Measurements from ENCODE around the gene PHLPP2.

PHLPP2 gene

GRCh38 chr16:71672803-71673581 is 51.5 kb downstream of the PHLPP2 start:
- DNase-seq (ENCODE audit: low spot score): no peak
- no peak for TF ChIP-seq CTCF (IDR thresholded peaks at IDR 0.05; ENCODE audit: extremely low read depth, insufficient read depth, missing control alignments)
- in situ Hi-C loops (cut with MboI; ENCODE audit: low pct_unique_long_range_greater_than_20kb, low sequenced_read_pairs, unreplicated experiment): no loop called here

DNA sequence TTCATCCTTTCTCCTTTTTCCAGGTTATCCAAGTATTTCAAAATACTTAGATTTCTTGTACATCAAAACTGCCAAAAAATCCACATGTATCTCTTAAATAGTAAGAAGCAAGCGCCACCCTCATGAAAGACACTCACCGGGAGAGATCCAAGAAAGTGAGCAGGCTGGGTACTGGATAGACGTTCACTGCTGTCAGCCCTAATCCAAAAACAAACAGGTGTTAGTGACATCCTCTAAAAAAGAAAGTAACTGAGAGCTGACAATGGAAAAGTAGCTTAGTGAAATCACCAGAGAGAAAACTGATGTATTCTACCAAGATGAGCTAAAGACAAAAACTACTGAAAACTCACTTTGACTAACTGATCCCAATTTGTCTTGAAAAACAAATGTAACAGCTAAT is 52.4 kb downstream of the PHLPP2 start:
- in situ Hi-C loops (cut with MboI; ENCODE audit: low pct_unique_long_range_greater_than_20kb, low sequenced_read_pairs, unreplicated experiment): no loop called here
- TF ChIP-seq CTCF (IDR thresholded peaks at IDR 0.05; ENCODE audit: extremely low read depth, insufficient read depth, missing control alignments): no peak
- DNase-seq (ENCODE audit: low spot score): no peak

DNA sequence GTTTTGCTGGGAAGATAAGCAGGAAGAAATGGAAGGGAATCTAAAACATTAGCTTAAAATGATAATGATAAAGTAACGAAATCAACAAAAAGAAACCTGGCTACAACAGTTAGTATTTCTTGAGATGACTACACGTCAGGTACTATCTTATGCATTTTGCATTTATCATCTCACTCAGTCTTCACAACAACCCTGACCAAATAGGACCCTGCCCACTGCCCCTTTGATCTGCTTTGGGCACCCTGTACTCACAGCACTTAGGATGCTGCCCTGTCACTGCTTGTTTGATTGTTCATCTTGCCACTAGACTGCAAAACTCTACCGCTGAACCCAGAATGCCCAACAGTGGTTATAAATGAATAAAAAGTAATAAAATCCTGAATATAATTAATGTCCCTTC is 53.3 kb downstream of the PHLPP2 start:
- no peak for TF ChIP-seq CTCF (IDR thresholded peaks at IDR 0.05; ENCODE audit: extremely low read depth, insufficient read depth, missing control alignments)
- DNase-seq (ENCODE audit: low spot score): no peak
- in situ Hi-C loops (cut with MboI; ENCODE audit: low pct_unique_long_range_greater_than_20kb, low sequenced_read_pairs, unreplicated experiment): no loop called here

GRCh38 chr16:71670537-71670936 is 54.0 kb downstream of the PHLPP2 start:
- in situ Hi-C loops (cut with MboI; ENCODE audit: low pct_unique_long_range_greater_than_20kb, low sequenced_read_pairs, unreplicated experiment): no loop called here
- TF ChIP-seq CTCF (IDR thresholded peaks at IDR 0.05; ENCODE audit: extremely low read depth, insufficient read depth, missing control alignments): no peak
- no peak for DNase-seq (ENCODE audit: low spot score)

- in situ Hi-C loops (cut with MboI; ENCODE audit: low pct_unique_long_range_greater_than_20kb, low sequenced_read_pairs, unreplicated experiment): no loop called here
- no peak for TF ChIP-seq CTCF (IDR thresholded peaks at IDR 0.05; ENCODE audit: extremely low read depth, insufficient read depth, missing control alignments)
- no peak for DNase-seq (ENCODE audit: low spot score)
Measured at GRCh38 chr16:71669926-71670536, 54.5 kb downstream of the PHLPP2 start.

DNA sequence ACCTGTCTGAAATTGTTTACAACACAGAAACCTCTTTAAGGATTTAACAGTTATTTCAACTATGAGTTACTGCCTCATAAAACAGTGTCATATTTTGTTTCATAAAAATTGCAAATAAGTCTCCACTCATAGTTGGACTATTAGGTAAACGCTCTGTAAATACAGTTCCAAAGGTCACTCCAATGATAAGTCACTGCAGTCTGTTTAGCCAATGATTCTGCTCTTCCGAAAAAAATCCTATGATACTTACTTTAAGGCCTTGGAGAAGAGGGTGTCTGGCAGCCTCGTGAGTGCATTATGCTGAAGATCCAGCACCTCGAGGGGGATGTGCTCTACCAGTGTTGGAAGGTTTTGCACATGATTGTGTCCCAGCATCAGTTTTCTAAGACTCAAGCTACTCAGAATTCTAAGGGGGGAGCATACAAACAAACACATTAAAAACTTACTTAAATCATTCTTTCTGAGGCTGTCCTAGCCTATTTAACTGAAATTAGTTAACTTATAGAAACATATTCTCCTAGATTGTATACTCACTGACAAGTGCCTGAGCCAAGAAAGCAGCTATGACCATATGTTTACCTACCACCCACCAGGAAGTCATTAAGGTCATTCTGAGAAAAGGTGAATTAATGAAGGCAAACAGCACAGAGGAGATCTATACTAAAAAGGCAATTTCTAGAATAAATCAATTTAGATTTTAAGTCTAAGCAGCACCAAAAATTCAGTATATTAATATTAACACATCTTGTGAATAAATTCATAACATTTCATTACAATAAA is 57.4 kb downstream of the PHLPP2 start:
- TF ChIP-seq CTCF (IDR thresholded peaks at IDR 0.05; ENCODE audit: extremely low read depth, insufficient read depth, missing control alignments): no peak
- in situ Hi-C loops (cut with MboI; ENCODE audit: low pct_unique_long_range_greater_than_20kb, low sequenced_read_pairs, unreplicated experiment): no loop called here
- DNase-seq (ENCODE audit: low spot score): no peak

Measured in GM13977 (cell line).